ENCODE data around the gene SSX3. TPM values are rescaled to one million over a fixed set of nuclear protein-coding genes. Genes with fewer than 3 reads are reported as not detected.
"Not testable (repeated sequence)": the region's sequence is repeated elsewhere in the genome, so short reads cannot be mapped to it uniquely, and the experiment has no call there.

Gene SSX3
- total RNA-seq, 2 experiments from 2014 or later = not detected

- H3K9me3 ChIP-seq (ENCODE audit: low read length); H3K4me1 ChIP-seq (ENCODE audit: insufficient read depth, low read length, poor library complexity, severe bottlenecking); intact Hi-C loops (cut with micrococcal nuclease; ENCODE audit: unreplicated experiment); H4K20me1 ChIP-seq (ENCODE audit: insufficient read depth, low read length); H3K36me3 ChIP-seq (ENCODE audit: insufficient read depth, low read length); CTCF ChIA-PET (ENCODE audit: unreplicated experiment); BruUV-seq (replicated peaks); H3K79me2 ChIP-seq (ENCODE audit: insufficient read depth, low read depth, low read length); H2AFZ ChIP-seq (ENCODE audit: low read length); H3K4me2 ChIP-seq (ENCODE audit: low read length); POLR2A ChIA-PET; H3K4me3 ChIP-seq (ENCODE audit: low read depth, low read length, poor library complexity, severe bottlenecking); H3K9me2 ChIP-seq (ENCODE audit: insufficient read depth, low read length); DNase-seq (ENCODE audit: low spot score); H3K27ac ChIP-seq (ENCODE audit: low read depth, low read length, poor library complexity, severe bottlenecking): not testable (repeated sequence)
Observed at GRCh38 chrX:48359281-48359680, 2.8 kb upstream of the SSX3 start.

- no peak overlapping the region for H3K27ac ChIP-seq (ENCODE audit: low read depth, low read length, poor library complexity, severe bottlenecking)
- TF ChIP-seq CTCF (conservative IDR thresholded peaks at IDR 0.05; ENCODE audit: low read length) (no peak), EZH2phosphoT487 (IDR thresholded peaks at IDR 0.05; ENCODE audit: borderline replicate concordance, low read depth, low read length) (no peak)
- H3K9me2 ChIP-seq (ENCODE audit: insufficient read depth, low read length) = no peaks in the 10 kb centered on the region
- no peaks in the 10 kb centered on the region for H3K79me2 ChIP-seq (ENCODE audit: insufficient read depth, low read depth, low read length)
- no peak overlapping the region for H2AFZ ChIP-seq (ENCODE audit: low read length)
- POLR2A ChIA-PET = interaction anchor here (0.7 kb wide), 1 partner anchor 580 kb away, joined by 5 read pairs; no protein-coding TSS in a partner anchor
- H3K4me1 ChIP-seq (ENCODE audit: insufficient read depth, low read length, poor library complexity, severe bottlenecking) = no peaks in the 10 kb centered on the region
- BruUV-seq (replicated peaks) = no TSS peak
- CTCF ChIA-PET (ENCODE audit: unreplicated experiment) = no interaction called here
- DNase-seq (ENCODE audit: low spot score) = no peak
- H3K9me3 ChIP-seq (ENCODE audit: low read length) = no peaks in the 10 kb centered on the region
- H3K36me3 ChIP-seq (ENCODE audit: insufficient read depth, low read length) = no peaks in the 10 kb centered on the region
- no peak overlapping the region for H3K4me2 ChIP-seq (ENCODE audit: low read length)
- no peak overlapping the region for H3K4me3 ChIP-seq (ENCODE audit: low read depth, low read length, poor library complexity, severe bottlenecking)
- no peaks in the 10 kb centered on the region for H4K20me1 ChIP-seq (ENCODE audit: insufficient read depth, low read length)
- intact Hi-C loops (cut with micrococcal nuclease; ENCODE audit: unreplicated experiment) = no loop called here
Observed at GRCh38 chrX:48357681-48358080, 1.2 kb upstream of the SSX3 start.

- DNase-seq (ENCODE audit: low spot score); H3K4me1 ChIP-seq (ENCODE audit: insufficient read depth, low read length, poor library complexity, severe bottlenecking); H3K4me3 ChIP-seq (ENCODE audit: low read depth, low read length, poor library complexity, severe bottlenecking); H2AFZ ChIP-seq (ENCODE audit: low read length); CTCF ChIA-PET (ENCODE audit: unreplicated experiment); POLR2A ChIA-PET; H3K9me3 ChIP-seq (ENCODE audit: low read length); H3K27ac ChIP-seq (ENCODE audit: low read depth, low read length, poor library complexity, severe bottlenecking); H3K4me2 ChIP-seq (ENCODE audit: low read length); BruUV-seq (replicated peaks); intact Hi-C loops (cut with micrococcal nuclease; ENCODE audit: unreplicated experiment); H3K9me2 ChIP-seq (ENCODE audit: insufficient read depth, low read length); H3K79me2 ChIP-seq (ENCODE audit: insufficient read depth, low read depth, low read length); H3K36me3 ChIP-seq (ENCODE audit: insufficient read depth, low read length); H4K20me1 ChIP-seq (ENCODE audit: insufficient read depth, low read length): not testable (repeated sequence)
Observed at GRCh38 chrX:48346059-48346458, 10.4 kb downstream of the SSX3 start.

GRCh38 chrX:48313996-48314395, 42.5 kb downstream of the SSX3 start:
- H3K9me3 ChIP-seq (ENCODE audit: low read length); H3K4me1 ChIP-seq (ENCODE audit: insufficient read depth, low read length, poor library complexity, severe bottlenecking); H3K27ac ChIP-seq (ENCODE audit: low read depth, low read length, poor library complexity, severe bottlenecking); H2AFZ ChIP-seq (ENCODE audit: low read length); H3K4me2 ChIP-seq (ENCODE audit: low read length); H3K4me3 ChIP-seq (ENCODE audit: low read depth, low read length, poor library complexity, severe bottlenecking); BruUV-seq (replicated peaks); H4K20me1 ChIP-seq (ENCODE audit: insufficient read depth, low read length); POLR2A ChIA-PET; DNase-seq (ENCODE audit: low spot score); H3K79me2 ChIP-seq (ENCODE audit: insufficient read depth, low read depth, low read length); intact Hi-C loops (cut with micrococcal nuclease; ENCODE audit: unreplicated experiment); H3K9me2 ChIP-seq (ENCODE audit: insufficient read depth, low read length); CTCF ChIA-PET (ENCODE audit: unreplicated experiment); H3K36me3 ChIP-seq (ENCODE audit: insufficient read depth, low read length): not testable (repeated sequence)

Data from OCI-LY7 (cell line).